GM08714 (cell line): Measurements from ENCODE around the gene PRMT7.

Experiments used
- H3K4me3 ChIP-seq: fragments of 200-500 bp; sonication (Bioruptor generic); 2 replicates; pipeline ENCODE4 v1.5.1; 2014; ENCODE audit warnings: mild to moderate bottlenecking, low read length, inconsistent platforms
- ZNF274 ChIP-seq: IDR thresholded peaks from 2 replicates; pipeline ENCODE4 v1.6.1; 2012; ENCODE audit warnings: mild to moderate bottlenecking, low read depth, low read length

PRMT7 gene

GRCh38 chr16:68400083-68400923 is 89.5 kb downstream of the PRMT7 start:
- TF ChIP-seq ZNF274: no peak
- H3K4me3 ChIP-seq: no peak overlapping the region

GRCh38 chr16:68400924-68401460 is 90.2 kb downstream of the PRMT7 start:
- no peak overlapping the region for H3K4me3 ChIP-seq
- TF ChIP-seq ZNF274: no peak

GRCh38 chr16:68401871-68402747 is 91.3 kb downstream of the PRMT7 start:
- H3K4me3 ChIP-seq: no peak overlapping the region
- no peak for TF ChIP-seq ZNF274

- H3K4me3 ChIP-seq: no peak overlapping the region
- TF ChIP-seq ZNF274: no peak
Measured at GRCh38 chr16:68402748-68403040, 91.9 kb downstream of the PRMT7 start.

GRCh38 chr16:68403177-68403576 is 92.4 kb downstream of the PRMT7 start:
- TF ChIP-seq ZNF274: no peak
- no peak overlapping the region for H3K4me3 ChIP-seq

GRCh38 chr16:68403704-68404103 is 92.9 kb downstream of the PRMT7 start:
- no peak for TF ChIP-seq ZNF274
- no peak overlapping the region for H3K4me3 ChIP-seq

DNA sequence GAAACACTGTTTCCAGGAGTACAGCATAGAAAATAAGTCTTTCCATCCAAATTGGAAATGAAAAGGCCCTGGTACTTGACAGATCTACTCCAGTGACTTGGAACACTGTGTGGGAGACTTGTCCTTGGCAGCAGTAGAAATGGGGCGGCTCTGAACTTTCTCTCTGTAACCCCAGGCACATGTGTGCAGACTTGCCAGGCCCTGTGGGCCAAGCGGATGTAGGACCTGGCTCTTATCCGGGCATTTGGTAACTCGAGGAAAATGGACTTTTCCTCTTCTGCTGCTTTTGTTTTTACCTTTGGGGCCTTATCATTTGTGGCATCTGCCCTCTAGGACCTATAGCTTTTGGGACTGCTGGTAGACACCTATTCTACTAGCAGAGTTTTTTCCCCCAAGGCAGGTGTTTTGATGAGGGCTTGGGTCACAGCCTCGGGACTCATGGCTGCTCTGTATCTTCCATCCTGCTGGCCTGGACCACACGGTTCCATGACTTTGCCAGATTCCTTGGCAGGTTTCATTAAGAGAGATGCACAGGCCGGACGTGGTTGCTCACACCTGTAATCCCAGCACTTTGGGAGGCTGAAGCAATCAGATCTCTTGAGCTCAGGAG is 94.0 kb downstream of the PRMT7 start:
- no peak overlapping the region for H3K4me3 ChIP-seq
- TF ChIP-seq ZNF274: no peak

DNA sequence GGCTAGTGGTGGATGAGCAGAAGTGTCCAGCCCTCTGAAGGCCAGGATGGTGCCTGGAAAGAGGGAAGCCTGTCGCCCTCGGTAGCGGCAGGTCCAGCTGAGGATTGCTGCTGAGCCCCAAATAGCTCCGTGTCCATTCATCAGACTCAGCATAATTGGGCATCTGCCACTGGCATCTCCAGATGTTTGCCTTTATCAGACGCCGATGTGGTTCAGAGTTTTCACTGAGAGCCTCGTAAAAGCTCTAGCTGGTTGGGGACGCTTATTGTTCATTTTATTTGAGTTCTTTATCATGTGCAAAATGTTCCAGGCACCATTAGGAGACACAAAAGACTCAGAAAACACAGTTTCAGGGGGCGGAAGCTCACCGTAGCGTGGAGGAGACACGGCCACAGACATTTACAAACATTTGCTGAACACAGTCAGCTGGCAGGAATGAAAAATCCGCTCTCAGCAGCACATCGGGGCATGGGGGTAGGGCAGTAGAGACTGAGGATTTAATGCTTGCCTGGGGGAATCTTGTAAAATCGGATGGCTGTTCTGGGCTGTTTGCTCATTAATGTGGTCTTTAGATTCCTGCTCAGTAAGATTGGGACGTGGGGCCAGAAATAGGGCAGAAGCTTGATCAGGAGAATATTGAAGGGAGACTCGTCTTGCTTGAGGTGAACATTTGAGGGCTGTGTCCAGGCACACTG is 95.8 kb downstream of the PRMT7 start:
- no peak for TF ChIP-seq ZNF274
- H3K4me3 ChIP-seq: no peak overlapping the region
